Pancreas (tissue), 10 donors: ENCODE measurements around the gene SLC25A22. TPM values are rescaled to one million over a fixed set of nuclear protein-coding genes. Genes with fewer than 3 reads are reported as not detected.
A peak's percentile ranks its signal among the peaks of the same experiment; 100 is the strongest.

ENCODE experiments used
- ATAC-seq, 4 donors: fragments of 200-7000 bp; cut with Tn5 transposase; one replicate each; pipeline versions ENCODE4 v1.8.0 to v1.9.1; 2020; ENCODE audit warnings: mild to moderate bottlenecking in 4 of 4, moderate library complexity in 4 of 4
- DNase-seq, 6 donors: peaks; one replicate each; pipeline ENCODE4 v3.0.0-alpha.2; 2020
- FAIRE-seq: peaks from 2 replicates; lab custom pipeline; 2012; peaks lifted over from hg19 to GRCh38; lab: Jason Lieb, UNC
- H3K27ac ChIP-seq, 4 donors: fragments of 200-600 bp; sonication (generic); 1 replicate in 3 of 4; 2 replicates in 1 of 4; pipeline versions ENCODE4 v1.5.0 to v1.8.0; 2020
- H3K27me3 ChIP-seq, 4 donors: fragments of 200-600 bp; one replicate each; pipeline ENCODE4 v1.8.0; 2021
- H3K36me3 ChIP-seq, 3 donors: fragments of 200-600 bp; sonication (generic) in 1 of 3; one replicate each; pipeline versions ENCODE4 v1.5.0 to v1.8.0; 2020 to 2021
- H3K4me1 ChIP-seq, 3 donors: fragments of 200-600 bp; one replicate each; pipeline ENCODE4 v1.8.0; 2021
- H3K4me3 ChIP-seq, 4 donors: fragments of 200-600 bp; sonication (generic) in 2 of 4; one replicate each; pipeline versions ENCODE4 v1.5.0 to v1.8.0; 2020 to 2021
- H3K9me3 ChIP-seq, 4 donors: fragments of 200-600 bp; one replicate each; pipeline ENCODE4 v1.8.0; 2021
- WGBS, 2 donors: extraction: QIAGEN DNeasy Blood & Tissue Kit; methylation state at CpG; one replicate each; pipeline ENCODE4 v1.1.7; 2013; 5-methylcytosine and 5-hydroxymethylcytosine counted together
- intact Hi-C, 3 donors: fragments of 100-400 bp; cut with DNase I; formaldehyde crosslinking; loops; one replicate each; pipeline versions ENCODE4 v1.11.1 to v1.14.2; 2022
- polyA plus RNA-seq, 2 donors: library from polyadenylated mRNA; stranded (reverse); fragments of 200-250 nt; gene quantifications; one replicate each; pipeline ENCODE4 v1.2.3, GENCODE V29; 2013
- total RNA-seq, 6 donors: library from RNA; stranded (reverse); fragmentation: NEBNext Ultra II Directional in 4 of 6; extraction: Animal tissue kit (Norgen Biotek cat#: 25700) in 4 of 6; gene quantifications; one replicate each; pipeline versions ENCODE4 v1.2.1 to v1.2.4, GENCODE V29; 2021 to 2023
- TF ChIP-seq, protein P1 (sequence below), 4 donors: fragments of 200-600 bp; sonication (generic) in 3 of 4; IDR thresholded peaks; one replicate each; pipeline versions ENCODE4 v1.5.0 to v1.8.0; 2021; ENCODE audit warnings: antibody characterized with exemption in 4 of 4
- donor health status: healthy with polysubstance abuse.
- donor health status: DM: no; HTN: no; CAD: no; lungs with moderate emphysema.
- donor health status: DM: no; HTN: no; CAD: no.
- donor health status: control.
- donor health status: control.
- donor health status: Bipolar disorder and iron deficiency.
- donor health status: DM: yes; HTN: yes; CAD: no.
- donor health status: DM: no; HTN: no; CAD: no.
- donor health status: DM: no; HTN: no; CAD: no.
- donor health status: DM: yes; HTN: yes; CAD: no.

The SLC25A22 gene
- total and polyA plus RNA-seq, 8 donors: 32.2 to 84.0 (median 42.9) TPM

DNA sequence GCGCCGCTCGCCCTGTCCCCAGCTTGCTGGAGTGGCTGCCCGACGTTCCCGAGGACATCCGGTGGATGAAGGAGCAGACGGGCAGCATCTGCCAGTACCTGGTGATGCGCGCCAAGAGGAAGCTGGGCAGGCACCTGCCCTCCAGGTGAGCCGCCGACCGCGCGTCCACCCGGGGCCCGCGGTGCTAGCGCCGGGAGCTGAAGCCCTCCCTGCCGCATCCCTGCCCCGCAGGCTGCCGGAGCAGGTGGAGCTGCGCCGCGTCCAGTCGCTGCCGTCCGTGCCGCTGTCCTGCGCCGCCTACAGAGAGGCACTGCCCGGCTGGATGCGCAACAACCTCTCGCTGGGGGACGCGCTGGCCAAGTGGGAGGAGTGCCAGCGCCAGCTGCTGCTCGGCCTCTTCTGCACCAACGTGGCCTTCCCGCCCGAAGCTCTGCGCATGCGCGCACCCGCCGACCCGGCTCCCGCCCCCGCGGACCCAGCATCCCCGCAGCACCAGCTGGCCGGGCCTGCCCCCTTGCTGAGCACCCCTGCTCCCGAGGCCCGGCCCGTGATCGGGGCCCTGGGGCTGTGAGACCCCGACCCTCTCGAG lies 26.3 kb upstream of the SLC25A22 start:
- Histone ChIP-seq H3K36me3 (peaks cover 0 to 10% (median 6%) of the 10 kb centered on the region in 3 donors), H3K9me3 (no peaks in the 10 kb centered on the region), H3K27ac (peak overlapping the region; percentile 88 to 97 (median 91)), H3K4me3 (peak overlapping the region; percentile 12 to 80 (median 38)), H3K4me1 (peaks cover 35 to 61% (median 40%) of the 10 kb centered on the region in 3 donors), H3K27me3 (no peaks in the 10 kb centered on the region)
- 28 to 35% methylated on average over 34 to 59 of the region's 59 CpGs for WGBS, 2 donors
- intact Hi-C loops: no loop called here
- DNase-seq (peak; percentile 87 to 98 (median 94)), FAIRE-seq (no peak), ATAC-seq (peak; percentile 14 to 45 (median 25))
- TF ChIP-seq, protein P1, sequence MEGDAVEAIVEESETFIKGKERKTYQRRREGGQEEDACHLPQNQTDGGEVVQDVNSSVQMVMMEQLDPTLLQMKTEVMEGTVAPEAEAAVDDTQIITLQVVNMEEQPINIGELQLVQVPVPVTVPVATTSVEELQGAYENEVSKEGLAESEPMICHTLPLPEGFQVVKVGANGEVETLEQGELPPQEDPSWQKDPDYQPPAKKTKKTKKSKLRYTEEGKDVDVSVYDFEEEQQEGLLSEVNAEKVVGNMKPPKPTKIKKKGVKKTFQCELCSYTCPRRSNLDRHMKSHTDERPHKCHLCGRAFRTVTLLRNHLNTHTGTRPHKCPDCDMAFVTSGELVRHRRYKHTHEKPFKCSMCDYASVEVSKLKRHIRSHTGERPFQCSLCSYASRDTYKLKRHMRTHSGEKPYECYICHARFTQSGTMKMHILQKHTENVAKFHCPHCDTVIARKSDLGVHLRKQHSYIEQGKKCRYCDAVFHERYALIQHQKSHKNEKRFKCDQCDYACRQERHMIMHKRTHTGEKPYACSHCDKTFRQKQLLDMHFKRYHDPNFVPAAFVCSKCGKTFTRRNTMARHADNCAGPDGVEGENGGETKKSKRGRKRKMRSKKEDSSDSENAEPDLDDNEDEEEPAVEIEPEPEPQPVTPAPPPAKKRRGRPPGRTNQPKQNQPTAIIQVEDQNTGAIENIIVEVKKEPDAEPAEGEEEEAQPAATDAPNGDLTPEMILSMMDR (IDR thresholded peaks at IDR 0.05): no peak

DNA sequence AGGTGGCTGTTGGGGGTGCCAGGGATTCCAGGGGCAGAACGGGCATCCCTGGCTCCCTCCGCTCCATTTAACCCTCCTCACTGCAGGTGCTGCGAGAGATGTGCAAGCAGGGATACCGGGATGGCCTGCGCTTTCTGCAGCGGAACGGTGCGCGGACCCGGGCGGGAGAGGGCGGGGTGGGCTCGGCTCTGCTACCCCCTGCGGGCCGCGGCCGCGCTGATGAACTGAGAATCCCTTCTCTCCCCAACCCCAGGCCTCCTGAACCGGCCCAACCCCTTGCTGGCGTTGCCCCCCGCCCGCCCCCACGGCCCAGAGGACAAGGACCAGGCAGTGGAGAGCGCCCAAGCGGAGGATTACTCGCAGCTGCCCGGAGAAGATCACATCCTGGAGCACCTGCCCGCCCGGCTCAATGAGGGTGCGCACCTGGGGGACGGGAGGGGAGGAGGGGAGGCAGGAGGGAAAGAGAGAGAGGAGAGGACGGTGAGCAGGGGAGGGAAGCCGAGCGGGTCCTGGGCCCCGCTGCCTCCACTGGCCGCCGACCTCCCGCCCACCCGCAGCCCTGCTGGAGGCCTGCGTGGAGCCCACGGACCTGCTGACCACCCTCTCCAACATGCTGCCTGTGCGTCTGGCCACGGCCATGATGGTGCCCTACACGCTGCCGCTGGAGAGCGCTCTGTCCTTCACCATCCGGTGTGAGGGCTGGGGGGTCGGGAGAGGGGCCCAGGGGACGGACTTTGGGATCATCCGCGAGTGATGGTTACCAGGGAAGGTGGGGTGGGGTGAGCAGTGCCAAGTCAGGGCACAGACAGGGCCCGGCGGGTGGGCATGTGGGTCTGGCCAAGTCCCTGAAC lies 25.6 kb upstream of the SLC25A22 start:
- Histone ChIP-seq H3K4me3 (peak overlapping the region; percentile 12 to 80 (median 38)), H3K4me1 (peaks cover 31 to 54% (median 33%) of the 10 kb centered on the region in 3 donors), H3K27ac (peak overlapping the region; percentile 88 to 97 (median 91)), H3K36me3 (peaks cover 0 to 10% (median 6%) of the 10 kb centered on the region in 3 donors), H3K27me3 (no peaks in the 10 kb centered on the region), H3K9me3 (no peaks in the 10 kb centered on the region)
- DNase-seq: peak in 3 of 6 donors; percentile 62 to 91 (median 62)
- ATAC-seq: no peak
- intact Hi-C loops: no loop called here
- WGBS, 2 donors: 42 to 45% methylated on average over 44 to 53 of the region's 53 CpGs
- FAIRE-seq: no peak
- TF ChIP-seq, protein P1 (IDR thresholded peaks at IDR 0.05): no peak

DNA sequence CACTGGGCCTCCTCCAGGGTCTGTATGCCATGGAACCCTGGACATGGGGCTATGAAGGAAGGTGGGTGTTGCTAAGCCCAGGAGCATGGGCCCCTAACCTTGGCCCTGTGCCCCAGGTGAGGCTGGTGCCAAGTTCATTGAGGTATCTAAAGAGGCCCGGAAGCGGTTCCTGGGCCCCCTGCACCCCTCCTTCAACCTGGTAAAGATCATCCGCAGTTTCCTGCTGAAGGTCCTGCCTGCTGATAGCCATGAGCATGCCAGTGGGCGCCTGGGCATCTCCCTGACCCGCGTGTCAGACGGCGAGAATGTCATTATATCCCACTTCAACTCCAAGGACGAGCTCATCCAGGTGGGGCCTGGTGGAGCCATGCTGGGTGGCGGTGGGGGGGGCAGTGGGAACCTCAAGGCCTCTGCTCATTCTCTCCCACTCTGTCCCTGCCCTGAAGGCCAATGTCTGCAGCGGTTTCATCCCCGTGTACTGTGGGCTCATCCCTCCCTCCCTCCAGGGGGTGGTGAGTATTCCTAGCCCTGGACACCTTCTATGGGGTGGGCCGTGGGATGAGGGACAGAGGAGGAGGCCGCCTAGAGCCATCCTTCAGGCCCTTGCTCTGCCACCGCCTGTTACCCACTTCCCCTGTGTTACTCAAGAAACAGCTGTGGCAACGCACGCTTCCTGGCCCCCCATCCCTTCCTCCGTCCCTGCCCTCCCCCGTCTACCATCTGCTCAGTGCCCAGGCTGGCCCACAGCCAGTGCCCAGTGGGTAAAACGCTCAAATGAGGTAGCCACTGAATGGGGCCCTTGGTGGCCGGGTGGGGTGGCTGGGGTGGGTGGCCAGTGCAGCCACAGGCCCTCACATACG lies 23.7 kb upstream of the SLC25A22 start:
- FAIRE-seq: no peak
- no peak for ATAC-seq
- Histone ChIP-seq H3K4me1 (peaks cover 28 to 44% (median 35%) of the 10 kb centered on the region in 3 donors), H3K36me3 (peaks cover 0 to 10% (median 6%) of the 10 kb centered on the region in 3 donors), H3K27me3 (no peaks in the 10 kb centered on the region), H3K4me3 (peak overlapping the region in 3 of 4 donors; percentile 5 to 86 (median 80)), H3K9me3 (no peaks in the 10 kb centered on the region), H3K27ac (peak overlapping the region; percentile 91 to 99 (median 97))
- TF ChIP-seq, protein P1 (IDR thresholded peaks at IDR 0.05): no peak
- peak in 4 of 6 donors; percentile 56 to 82 (median 68) for DNase-seq
- intact Hi-C loops: no loop called here
- 18 to 28% methylated on average over 21 to 22 of the region's 22 CpGs for WGBS, 2 donors

DNA sequence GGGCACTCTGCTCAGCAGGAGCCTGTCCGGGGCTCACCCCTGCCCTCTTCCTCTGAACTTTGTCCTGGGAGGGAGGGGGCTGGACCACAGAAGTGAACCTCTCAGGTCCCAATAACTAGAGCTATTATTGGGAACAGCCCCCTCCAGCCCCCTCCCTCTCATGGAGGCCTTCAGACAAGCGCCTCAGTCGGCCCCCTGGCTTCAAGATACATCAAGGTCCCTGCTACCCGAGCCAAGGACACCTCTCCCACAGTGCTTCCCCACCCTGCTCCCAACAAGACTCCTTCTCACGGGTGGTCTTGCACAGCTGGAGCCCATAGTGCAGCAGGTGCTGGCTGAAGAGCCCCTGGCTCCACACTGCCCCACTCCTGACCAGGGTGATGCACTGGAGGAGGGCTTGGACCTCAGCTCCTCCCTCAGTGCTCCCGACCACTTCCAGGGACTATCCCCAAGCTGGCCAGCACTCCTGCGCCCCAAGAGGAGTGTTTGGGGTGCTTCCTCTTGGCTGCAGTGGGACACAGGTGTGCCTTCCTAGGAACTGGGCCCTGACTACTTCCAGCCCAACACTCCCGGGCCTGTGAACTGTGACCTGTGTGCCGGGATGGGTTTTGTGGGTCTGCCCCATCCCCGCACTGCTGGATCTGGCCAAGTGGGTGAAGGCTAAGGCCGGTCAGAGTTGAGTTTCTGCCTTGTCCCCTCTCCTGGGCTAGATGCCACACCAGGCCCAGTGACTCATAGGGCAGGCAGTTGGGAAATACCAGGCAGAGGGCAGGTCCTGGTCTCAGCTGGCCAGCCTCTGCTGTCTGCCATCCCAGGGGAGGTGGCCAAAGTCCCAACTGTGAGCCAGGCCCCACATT lies 22.8 kb upstream of the SLC25A22 start:
- ATAC-seq (peak; percentile 42 to 61 (median 48)), DNase-seq (peak; percentile 81 to 96 (median 94)), FAIRE-seq (no peak)
- TF ChIP-seq, protein P1 (IDR thresholded peaks at IDR 0.05): no peak
- Histone ChIP-seq H3K27ac (peak overlapping the region; percentile 91 to 99 (median 97)), H3K4me1 (peaks cover 22 to 38% (median 32%) of the 10 kb centered on the region in 3 donors), H3K4me3 (peak overlapping the region; percentile 80 to 97 (median 90)), H3K27me3 (no peaks in the 10 kb centered on the region), H3K9me3 (no peaks in the 10 kb centered on the region), H3K36me3 (peaks cover 0 to 10% (median 6%) of the 10 kb centered on the region in 3 donors)
- intact Hi-C loops: no loop called here
- 7 to 11% methylated on average over 11 of the region's 11 CpGs for WGBS, 2 donors
